ENCODE results near the gene GRIP1.

DNA sequence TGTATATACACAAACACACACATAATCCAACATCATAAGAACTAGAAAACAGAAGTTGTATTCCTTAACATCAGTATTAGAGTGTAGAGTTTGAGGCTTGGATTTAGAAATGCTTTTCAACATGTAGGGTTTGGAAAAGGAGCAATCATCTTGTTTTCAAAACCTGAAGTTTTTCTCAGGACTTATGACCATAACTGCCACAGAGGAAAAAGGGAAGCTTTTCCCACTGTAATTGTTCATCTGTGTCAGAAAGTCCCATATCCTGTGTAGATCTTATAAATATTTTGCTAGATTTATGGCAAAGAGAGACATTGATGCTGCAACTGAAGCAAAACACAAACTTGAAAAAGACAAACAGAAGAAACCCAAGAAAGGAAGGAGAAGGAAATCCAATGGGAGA is 115.7 kb downstream of the GRIP1 start:
- TF ChIP-seq CTCF (IDR thresholded peaks at IDR 0.05 in 4 of 5, conservative IDR thresholded peaks at IDR 0.05 in 1 of 5) (no peak), POLR2A (IDR thresholded peaks at IDR 0.05) (no peak)
